SH-SY5Y (cell line): ENCODE measurements around the gene PLCB4.

ENCODE experiments used
- GATA2 ChIP-seq: IDR thresholded peaks from 2 replicates; pipeline ENCODE4 v1.6.1; 2011; ENCODE audit warnings: mild to moderate bottlenecking, low read depth, low read length
- GATA3 ChIP-seq: IDR thresholded peaks from 2 replicates; pipeline ENCODE4 v1.6.1; 2011; ENCODE audit warnings: low read depth, mild to moderate bottlenecking, low read length, moderate library complexity

DNA sequence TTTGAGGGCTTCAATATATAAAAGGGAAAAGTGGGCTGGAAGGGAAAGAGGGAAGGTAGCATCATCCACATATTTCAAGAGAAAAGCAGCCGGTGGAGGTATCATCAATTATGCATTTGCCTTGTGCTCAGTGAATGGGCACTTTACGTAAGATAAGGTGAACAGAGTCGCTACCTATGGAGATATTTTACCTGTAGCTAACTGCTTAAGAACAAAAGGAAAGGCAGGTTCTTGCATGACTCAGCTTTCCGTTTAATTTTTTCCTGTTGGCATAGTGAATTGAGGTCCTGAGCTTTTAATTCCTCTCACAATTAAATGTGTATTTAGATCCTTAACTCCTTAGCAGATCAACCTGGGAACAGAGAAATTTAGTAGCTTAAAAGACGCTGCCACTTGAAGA is 25.5 kb upstream of the PLCB4 start:
- TF ChIP-seq GATA2 = no peak
- no peak for TF ChIP-seq GATA3
